ENCODE measurements around the gene KCNG2. TPM values are rescaled to one million over a fixed set of nuclear protein-coding genes. Genes with fewer than 3 reads are reported as not detected.

Gene KCNG2
- total RNA-seq, 1 donor from 2014 or later = not detected

DNA sequence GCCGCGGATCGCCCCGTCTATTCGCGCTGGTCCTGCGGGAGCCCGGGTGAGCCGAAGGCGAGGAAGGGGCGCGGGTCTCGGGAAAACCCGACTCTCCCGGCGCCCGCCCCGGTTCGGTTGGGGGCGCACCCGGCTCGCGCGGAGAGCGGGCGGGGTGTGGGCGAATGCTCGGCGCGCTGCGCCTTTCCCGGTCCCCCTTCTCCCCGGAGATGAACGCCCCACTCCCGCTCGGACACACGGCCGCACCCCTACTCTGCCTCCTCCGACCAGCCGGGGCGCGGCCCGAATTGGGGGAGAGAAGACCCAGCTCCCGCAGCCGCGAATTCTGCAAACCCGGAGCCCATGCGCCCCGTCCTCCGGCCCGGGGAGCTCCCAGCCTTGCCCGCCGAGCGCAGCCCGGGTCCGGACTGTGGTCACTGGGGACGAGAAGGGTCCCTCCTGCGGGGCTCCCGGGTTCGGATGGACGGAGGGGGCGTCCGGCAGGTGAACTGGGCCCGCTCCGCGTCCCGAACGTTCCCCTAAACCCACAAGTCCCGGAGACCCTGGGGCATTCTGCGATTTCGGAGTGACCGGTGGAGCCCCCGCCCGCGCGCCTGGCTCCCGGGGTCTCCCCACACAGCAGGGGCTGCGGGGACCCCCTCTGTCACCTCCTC, 734 bp downstream of the KCNG2 start:
- intact Hi-C loops (cut with micrococcal nuclease) = loop anchor here (10.0 kb wide), 1 partner anchor 156 kb away; the partner anchor contains the start of gene SLC66A2

DNA sequence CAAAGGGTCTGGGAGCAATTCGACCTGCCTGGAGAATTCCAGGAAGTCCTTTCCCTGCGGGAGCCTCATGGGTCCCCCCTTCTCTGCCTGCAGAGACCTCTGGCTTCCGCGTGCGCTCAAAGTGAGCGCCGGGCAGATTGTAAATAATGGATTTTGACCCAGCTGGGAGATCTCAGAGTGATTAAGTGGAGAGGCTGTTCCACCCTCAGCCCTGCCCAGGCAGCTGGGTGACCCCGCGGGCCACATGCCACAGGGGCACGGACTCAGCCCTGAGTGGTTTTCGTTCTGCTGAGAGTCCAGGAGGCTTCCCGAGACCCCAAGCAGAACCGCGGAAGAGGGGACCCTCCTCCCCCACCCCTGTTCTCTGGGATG, 1.2 kb downstream of the KCNG2 start:
- intact Hi-C loops (cut with micrococcal nuclease) = loop anchor here (10.0 kb wide), 1 partner anchor 156 kb away; the partner anchor contains the start of gene SLC66A2

DNA sequence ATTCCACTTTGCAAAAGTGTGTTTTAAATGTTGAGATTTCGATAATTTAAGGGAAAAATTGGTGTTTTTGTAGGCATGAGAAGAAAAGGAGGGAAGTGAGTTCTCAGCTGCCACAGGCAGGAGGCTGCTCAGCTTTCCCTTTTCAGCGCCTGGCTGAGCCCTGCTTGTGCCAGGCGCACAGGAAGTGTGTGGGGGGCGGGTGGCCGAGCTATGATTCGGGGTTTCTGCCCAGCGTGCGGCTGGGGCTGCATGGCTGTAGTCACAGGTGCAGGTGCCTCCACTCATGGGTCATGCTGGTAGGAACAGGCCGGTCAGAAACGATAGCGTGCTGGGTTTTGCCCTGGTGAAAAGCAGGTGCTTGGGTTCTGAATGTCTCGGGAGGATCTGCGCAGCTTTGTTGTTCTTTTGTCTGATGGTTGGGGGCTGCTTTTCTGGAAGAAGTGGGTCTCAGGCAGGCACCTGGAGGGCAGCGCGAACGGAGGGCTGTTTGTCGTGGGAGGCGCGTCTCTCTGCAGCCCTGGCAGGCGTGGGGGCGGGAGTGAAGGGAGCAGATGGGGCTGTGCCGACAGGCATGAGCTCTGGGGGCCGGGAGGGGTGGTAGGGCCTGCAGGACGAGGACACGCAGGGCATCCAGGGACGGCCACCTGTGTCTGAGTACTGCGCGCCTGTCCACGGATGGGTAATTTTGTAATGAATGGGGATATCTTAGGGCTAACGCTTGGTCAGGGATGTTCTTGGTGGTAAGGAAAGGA, 2.1 kb downstream of the KCNG2 start:
- intact Hi-C loops (cut with micrococcal nuclease) = loop anchor here (10.0 kb wide), 1 partner anchor 155 kb away; the partner anchor contains the start of gene SLC66A2

DNA sequence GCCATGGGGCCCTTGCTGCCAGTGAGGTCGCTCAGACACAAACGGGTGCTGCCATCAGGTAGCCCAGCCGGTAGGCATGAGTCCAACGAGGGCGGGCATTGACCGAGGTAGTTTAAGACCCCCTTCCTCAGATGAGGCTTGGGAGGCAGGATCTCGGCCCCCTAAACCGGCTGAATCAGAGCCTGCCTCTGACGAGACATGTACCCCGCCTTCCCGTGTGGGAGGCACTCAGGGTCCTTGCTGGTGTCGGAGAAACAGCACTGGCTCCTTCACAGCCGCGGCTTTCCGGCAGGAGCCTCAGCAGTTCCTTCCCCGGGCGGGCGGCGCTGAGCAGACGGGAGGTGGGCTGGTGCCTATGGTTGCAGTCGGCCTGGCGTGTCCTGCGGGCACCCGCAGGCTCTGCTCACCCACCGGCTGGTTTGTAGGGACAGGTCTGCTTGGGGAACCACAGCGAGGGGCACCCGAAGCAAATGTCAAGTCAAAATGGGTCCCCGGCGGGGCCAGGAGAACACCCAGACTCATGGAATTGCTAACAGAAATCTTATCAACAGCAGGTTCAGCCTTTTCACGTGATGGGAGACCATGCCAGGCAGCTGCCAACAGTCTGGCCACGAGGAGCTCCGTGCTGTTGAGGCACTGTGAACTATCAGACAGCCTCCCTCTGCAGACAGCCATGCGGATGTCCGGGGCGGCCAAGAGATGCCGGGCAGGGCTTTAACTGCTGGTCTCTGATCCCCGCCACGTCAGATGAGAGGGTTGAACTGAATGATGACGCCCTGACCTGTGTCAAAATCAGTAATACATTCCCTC, 2.8 kb downstream of the KCNG2 start:
- intact Hi-C loops (cut with micrococcal nuclease) = no loop called here

DNA sequence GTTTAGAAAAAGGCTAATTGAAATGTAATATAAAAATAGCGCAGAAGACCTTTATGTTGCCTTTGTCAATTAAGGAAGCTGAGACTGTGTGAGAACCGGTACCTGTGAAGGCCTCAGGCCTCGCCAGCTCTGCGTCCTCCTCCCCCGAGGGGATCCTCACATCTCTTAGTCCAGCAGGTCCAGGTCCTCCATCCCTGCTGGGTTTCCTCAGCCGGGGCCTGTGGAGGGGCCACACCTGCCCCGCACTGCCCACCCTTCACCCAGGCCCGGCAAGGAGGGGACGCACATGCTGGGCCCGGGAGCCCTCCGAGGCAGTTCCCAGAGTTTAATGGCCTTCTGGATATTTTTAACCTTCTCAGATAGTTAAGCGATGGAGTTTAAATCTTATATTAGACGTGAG, 3.5 kb downstream of the KCNG2 start:
- intact Hi-C loops (cut with micrococcal nuclease) = no loop called here

DNA sequence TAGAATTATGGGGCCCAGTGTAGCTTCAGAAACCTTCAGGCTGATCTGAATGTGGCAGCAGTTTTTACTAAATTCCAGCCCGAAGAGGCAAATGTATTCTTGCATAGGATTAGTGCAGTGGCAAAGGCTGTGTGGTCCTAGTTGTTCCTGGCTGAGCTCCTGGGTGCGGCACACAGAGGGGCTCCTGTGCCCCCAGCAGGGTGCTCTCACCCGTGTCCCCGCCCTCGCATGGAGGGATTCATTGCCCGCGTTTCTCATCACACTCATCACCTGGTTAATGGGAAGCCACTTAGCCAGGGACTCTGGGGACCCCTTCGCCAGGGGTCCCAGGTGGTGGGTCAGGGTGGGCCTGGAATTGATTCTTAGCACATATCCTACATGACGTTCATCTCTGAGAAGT, 3.9 kb downstream of the KCNG2 start:
- intact Hi-C loops (cut with micrococcal nuclease) = no loop called here

DNA sequence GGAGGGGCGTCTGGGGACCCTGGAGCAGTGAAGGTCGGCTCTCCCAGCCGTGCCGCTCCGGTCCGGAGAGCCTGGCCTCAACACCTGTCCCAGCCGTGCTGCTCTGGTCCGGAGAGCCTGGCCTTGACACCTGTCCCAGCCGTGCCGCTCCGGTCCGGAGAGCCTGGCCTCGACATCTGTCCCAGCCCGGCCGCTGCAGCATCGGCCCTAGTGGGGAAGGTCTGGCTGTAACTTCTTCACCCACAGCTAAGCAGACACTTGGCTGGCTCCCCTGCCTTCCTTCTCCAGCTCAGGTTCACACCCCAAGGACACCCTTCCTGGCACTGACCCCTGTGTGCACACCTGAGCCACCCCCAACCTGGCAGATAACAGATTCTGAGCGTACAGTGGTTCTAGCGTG, 4.6 kb downstream of the KCNG2 start:
- intact Hi-C loops (cut with micrococcal nuclease) = no loop called here

DNA sequence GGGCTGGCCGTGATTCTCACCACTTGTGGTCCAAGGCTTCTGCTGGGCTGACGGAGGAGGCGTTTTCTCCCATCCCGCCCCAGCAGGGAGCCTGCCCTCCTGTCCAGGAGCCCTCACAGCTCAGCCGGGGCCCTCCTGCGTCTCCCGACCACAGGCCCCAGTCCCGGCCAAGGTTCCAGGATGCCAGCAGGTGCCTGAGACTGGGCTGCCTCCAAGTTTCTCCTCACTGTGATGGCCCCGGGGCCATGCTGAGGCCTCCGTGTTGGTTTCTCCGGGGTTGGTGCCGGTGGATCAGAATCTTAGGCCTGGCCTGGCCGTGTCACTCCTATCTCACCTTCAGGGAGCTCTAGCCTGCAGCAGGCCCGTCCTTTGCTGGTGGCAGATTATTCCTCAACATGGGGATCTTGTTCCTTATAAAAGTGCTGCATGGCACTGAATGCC, 5.9 kb downstream of the KCNG2 start:
- intact Hi-C loops (cut with micrococcal nuclease) = no loop called here

DNA sequence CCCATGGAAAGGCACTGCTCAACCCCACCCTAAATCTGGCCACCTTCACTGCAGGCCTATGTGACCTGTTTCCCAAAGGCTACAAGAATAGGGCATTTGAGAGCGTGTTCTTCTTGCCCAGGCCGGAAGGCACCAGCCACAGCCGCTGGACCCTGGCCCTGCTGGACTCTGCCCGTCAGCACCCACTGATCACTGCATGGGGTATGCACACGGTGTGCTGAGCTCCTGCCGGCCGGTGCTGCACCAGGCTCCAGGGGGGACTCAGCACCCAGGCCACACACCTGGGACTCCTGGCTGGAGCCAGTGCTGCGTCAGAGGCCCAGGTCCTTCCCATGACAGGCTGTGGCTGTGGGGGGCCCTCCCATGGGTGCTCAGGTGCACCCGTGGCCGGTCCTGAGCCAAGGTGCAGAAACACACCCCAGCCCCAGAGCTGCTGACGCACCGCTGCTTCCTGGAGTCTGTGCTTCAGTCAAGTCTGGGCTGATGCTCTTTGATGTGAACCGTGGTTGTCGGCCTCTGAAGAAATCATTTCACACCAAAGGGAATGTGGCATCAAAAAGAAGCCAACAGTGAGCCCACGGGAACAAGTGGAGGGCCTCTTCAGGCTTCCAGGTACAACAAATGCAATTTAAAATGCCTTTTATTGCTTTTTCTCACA, 6.5 kb downstream of the KCNG2 start:
- intact Hi-C loops (cut with micrococcal nuclease) = no loop called here

DNA sequence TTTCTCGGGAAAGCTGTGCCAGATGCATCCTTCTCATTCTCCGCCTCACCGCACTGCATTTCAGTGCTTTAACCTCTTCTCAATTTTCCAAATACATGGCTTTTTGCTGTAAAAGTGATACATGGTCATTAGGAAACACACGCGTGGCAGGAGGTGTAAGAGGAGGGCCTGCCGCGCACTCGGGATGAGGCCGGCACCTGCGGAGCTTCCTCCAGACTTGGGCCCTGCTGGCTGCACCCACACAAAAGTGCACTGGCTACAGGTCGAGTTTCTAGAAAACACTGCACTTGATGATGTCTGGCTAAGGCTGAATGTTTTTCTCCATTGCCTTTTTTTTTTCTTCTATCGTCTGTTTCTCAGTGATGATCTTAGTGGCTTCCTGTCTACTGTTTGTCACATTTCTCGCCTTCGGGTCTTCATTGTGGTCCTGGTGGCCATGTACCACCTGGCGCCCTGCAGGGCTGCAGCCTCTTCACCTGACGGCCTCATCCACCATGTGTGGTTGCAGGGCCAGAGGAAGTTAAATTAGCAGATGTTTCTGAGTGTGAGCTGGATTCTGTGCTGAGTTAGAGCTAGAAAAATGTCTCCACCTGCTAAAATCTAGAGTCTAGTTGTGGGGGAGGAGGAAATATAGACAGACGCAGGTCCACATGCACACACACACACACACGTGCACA, 7.6 kb downstream of the KCNG2 start:
- intact Hi-C loops (cut with micrococcal nuclease) = no loop called here

DNA sequence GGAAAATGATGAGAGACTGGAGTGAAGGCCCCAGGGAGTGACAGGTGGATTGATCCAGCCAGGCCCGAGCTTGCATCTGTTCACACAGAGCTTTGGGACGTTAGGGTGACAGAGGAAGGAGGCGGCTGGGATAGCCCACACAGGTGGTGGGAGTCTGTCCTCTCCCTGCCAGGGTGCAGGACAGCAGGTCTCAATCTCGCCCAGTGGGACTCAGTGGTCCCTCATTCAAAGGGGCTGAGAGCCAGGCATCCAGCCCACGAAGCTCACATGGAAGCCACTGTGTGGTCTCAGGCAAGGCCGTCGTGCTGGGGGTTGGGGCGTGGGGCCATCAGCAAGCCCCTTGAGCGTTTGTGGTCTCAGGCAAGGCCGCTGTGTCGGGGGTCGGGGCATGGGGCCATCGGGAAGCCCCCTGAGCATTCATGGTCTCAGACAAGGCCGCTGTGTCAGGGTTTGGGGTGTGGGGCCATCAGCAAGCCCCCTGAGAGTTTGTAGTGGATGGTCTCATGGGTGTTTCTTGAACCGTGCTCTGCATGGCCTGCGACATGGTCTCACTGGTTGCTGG, 8.3 kb downstream of the KCNG2 start:
- intact Hi-C loops (cut with micrococcal nuclease) = no loop called here

DNA sequence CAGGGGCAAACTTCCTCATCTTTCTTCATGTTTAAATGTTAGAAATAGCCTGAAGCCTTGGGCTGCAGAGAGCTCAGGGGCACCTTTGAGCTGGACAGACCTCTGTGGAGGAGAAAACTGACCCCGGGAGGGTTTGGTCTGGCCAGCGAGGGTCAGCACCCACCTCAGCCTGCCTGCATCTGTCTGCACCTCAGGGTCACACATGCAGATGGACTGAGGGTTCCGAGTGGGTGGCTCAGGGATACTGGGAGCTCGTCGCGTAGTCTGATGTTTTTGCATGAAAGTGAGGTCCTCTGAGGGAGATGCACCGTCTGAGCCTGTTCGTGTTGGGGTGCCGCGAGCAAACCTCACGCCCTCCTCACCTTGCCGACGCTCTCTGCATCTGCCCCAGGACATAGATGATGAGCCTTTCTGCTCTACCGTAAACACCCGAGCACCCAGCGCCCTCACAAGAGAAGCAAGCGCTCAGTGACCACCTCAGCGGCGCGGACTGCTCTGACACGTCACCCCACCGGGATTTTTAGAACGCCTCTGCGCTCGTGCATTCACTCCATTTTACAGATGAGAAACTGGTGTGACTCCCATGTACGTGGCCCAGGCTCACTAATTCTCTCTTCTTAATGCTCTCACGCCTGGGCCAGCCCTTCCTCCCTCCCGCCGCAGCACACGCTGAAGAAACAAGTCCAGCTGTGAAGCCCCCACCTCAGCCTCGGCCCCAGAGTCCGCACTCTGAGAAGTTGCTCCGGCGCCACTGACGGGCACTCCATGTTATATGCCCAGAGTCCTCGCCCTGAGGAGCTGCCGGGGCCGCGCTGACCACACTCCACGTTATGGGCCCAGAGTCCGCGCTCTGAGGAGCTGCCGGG, 9.5 kb downstream of the KCNG2 start:
- intact Hi-C loops (cut with micrococcal nuclease) = no loop called here

DNA sequence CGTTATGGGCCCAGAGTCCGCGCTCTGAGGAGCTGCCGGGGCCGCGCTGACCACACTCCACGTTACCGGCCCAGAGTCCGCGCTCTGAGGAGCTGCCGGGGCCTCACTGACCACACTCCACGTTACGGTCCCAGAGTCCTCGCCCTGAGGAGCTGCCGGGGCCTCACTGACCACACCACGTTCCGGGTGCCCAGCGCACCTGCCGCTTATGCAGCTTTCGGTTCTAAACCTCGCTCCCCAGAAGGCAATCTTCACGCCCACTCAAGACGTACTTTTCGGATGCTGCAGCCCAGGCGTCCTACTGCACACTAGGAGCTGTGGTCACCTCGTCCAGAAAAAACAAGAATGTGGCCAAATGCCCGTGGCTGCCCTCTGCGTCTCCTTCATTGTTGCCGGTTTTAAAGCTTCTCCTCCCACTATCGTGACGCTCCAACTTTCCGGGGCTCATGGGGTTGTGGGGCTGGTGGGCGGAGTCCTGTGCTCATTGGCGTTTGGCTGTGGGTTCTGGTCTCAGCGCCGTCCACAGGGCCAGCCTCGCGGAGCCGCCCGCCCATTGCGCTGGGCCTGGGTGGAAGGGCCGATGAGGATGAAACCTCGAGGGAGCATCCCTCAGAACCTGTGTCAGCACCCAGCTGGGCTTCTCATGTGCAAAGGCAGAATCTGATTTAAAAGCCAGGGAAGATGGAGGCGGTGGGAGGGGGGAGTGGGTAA, 11.9 kb downstream of the KCNG2 start:
- intact Hi-C loops (cut with micrococcal nuclease) = no loop called here

DNA sequence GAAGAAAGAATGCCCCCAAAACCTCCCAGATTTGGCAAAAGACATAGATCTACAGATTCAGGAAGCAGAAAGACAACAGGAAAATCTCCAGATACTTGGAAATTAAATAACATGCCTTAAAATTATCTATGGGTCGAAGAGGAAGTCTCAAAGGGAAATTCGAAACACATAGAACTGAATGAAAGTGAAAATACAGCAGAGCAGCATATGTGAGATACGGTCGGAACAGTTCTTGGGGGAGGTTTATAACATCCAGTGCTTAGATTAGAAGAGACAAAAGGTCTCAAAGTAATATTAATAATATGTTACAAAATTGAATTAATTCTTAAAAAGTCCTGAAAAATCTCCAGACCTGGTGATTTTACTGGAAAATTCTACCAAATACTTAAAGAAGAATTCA, 14.3 kb downstream of the KCNG2 start:
- intact Hi-C loops (cut with micrococcal nuclease) = no loop called here

DNA sequence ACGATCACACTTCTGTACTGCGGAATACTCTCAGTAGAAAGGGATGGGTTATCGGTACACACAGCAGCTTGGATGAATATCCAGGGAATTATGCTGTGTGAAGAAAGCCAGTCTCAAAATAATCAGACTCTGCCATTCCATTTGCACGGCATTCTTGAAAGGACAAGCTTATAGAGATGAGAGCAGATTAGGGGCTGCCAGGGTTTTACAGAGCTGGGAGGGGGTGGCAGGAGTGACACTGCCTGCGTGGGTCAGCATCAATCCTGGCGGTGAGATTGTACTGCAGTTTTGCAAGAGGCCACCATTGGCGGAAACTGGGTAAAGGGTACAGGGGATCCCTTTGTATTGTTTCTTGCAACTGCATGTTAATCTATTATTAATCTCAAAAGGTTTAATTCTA, 16.6 kb downstream of the KCNG2 start:
- intact Hi-C loops (cut with micrococcal nuclease) = no loop called here

DNA sequence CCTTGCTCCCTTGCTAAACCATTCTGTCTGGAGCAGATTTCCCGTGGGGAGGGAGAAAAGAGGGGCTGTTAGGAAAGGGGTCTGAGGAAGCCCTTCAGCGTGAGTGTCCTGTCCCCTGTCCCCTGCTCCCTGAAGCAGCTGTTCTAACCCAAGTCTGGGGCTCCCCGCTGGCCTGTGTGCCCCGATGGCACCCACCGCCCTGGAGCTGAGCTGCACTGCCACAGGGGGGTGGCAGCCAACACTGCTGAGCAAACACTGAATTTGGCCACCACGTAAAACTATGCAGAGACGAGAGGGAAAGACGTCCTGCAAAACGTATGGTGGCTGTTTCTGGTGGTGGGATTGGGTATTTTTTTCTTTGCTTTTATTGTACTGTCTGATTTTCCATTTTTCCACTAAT, 17.9 kb downstream of the KCNG2 start:
- intact Hi-C loops (cut with micrococcal nuclease) = no loop called here

DNA sequence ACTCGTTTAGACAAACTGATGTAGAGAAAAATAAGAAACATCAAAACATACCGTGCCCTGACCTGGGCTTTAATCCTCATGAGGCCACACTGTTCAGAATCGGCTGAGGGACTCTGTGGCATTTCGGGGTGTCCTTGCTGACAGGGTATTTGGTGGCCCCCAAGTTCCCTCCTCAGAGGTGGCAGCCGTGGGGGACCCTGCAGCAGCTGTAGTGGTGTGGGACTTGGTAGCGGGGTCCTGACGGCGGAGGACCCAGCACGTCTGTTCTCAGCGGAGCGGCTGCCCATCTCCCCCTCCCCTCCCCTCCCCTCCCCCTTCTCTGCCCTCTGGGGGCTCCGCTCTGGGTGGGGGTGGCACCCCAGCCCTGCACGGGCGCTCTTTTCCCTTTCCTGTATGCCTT, 18.4 kb downstream of the KCNG2 start:
- intact Hi-C loops (cut with micrococcal nuclease) = no loop called here

DNA sequence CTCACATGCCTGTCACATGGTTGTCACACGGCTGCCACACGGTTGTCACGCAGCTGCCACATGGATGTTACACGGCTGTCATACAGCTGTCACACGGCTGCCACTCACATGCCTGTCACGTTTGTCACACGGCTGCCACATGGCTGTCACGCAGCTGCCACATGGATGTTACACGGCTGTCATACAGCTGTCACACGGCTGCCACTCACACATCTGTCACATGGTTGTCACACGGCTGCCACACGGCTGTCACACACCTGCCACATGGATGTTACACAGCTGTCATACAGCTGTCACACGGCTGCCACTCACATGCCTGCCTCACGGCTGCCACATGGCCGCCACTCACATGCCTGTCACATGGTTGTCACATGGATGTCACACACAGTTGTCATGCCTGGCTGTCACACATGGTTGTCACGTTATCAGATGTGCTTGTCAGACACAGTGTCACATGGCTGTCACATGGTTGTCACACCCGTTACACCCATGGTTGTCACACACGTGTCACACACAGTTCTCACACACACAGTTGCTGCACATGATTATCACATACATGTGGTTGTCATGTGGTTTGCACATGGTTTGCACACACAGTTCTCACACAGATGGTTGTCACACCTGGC, 19.4 kb downstream of the KCNG2 start:
- intact Hi-C loops (cut with micrococcal nuclease) = no loop called here

DNA sequence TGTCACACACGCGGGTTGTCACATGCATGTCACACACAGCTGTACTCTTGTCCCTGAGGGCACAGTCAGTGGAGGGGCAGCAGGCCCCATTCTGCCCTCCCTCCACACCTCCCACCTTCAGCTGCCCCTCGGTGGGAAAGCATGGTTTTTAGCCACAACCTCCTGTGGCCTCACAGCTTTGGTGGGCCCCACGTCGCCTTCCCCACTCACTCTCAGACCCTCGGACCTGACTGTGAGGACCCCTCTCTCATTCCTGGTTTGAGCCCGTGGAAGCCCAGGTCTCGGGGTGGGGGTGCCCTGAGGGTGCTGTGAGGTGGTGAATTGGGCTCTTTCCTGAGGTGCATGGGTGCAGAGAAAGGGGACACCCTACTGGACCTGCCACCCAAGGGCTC, 19.9 kb downstream of the KCNG2 start:
- intact Hi-C loops (cut with micrococcal nuclease) = no loop called here
